Stimulated activated naive CD4-positive, alpha-beta T cell (primary cell): ENCODE data around the gene KNDC1.

Experiments
- DNase-seq, 6 experiments: peaks; one replicate each; lab custom pipeline; 2025; lab: John Stamatoyannopoulos, UW

Gene KNDC1

DNA sequence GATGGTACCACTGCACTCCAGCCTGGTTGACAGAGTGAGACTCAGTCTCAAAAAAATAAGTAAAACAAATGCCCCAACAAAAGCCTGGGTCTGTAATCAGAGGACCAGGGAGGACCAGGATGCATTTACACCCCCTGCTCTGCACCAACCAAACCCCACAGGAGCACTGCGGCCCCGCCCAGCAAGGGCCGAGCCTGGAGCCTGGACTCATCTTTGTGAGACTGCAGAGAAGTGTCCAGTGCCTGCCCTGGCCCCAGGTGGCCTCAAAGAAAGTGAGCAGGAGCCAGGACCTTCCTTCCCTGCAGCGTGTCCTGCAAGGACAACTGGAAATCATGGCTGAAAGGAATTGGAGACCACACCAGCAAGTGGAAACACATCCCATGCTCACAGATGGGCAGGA is 31.6 kb downstream of the KNDC1 start:
- DNase-seq = no peak

DNA sequence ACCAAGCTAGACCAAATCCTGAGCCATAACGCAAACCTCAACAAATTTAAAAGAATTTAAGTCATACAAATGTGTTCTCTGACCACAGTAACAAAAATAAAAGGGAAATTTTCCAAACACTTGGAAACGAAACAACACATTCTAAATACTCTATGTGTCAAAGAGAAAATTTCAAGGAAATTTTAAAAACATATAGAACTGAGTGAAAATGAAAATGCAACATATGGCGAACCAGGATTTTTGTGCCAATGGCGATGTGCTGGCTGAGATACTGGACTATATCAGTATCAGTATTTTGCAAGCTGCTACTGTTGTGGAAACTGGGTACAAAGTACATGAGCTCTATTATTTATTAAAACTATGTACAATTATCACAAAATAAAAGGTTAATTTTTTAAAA is 34.1 kb downstream of the KNDC1 start:
- no peak for DNase-seq

DNA sequence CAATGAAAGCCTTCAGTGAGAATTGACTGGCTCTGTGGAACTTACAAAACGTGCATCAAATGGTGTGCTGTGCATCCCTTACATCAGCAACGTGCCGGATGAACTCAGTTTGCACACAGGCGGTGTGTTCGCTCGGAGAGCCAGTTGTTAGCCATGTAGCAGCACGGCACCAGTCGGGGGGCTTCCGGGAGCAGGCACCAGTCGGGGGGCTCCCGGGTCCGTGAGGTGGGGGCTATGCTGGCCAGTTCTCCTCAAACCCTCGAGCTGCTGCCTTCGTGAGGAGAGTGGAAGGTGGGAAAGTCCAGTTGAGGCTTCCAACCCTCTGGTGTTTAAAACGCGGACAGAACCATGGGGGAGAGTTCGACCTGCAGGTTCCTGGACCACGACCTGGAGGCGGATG is 35.1 kb downstream of the KNDC1 start:
- DNase-seq = no peak

DNA sequence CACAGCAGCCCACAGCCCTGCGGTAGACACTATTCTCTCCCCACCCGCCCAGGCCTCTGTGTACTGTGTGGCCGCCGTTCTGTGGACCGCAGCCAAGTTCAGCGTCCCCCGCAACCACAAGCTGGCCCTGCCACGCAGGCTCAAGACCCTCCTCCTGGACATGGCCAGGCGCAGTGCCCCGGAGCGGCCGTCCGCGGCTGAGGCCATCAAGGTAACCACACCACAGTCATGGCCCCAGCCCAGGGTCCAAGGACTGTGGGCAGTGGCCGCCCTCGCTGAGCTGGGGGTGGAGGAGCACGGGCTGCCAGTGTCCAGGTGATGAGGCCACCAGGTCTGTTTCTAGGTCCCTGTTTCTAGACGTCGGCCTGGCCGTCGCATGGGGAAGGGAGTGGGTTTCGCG is 35.6 kb downstream of the KNDC1 start:
- no peak for DNase-seq

DNA sequence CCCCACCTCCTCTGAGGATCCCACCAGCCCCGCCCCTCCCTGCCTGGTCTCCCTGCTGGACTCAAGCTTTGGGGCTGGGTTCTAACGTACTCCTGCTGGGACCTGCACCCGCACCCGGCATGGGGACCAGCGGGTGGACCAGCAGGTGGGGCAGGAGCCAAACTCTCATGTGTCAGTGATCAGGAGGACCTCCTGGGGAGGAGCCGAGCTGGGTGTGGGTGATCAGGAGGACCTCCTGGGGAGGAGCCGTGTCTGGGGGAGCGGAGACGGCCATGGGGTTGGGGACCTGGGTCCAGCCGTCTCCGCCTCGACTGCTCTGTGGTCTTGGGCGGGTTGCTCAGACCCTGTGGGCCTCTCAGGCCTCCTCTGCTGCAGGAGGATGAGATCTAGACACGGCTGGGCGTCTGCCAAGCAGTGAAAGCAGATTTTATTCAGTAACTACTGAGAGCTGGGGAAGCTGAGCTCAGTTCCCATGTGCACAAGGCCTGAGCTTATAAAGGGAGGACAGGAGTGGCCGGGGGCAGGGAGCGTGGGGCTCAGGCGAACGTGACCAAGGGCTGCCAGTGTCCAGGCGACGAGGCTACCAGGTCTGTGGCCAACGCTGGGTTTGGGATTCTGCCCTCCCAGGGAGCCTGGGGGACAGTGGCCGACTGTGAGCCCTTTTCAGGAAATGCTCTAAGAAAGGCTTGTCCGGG is 36.3 kb downstream of the KNDC1 start:
- DNase-seq = no peak

DNA sequence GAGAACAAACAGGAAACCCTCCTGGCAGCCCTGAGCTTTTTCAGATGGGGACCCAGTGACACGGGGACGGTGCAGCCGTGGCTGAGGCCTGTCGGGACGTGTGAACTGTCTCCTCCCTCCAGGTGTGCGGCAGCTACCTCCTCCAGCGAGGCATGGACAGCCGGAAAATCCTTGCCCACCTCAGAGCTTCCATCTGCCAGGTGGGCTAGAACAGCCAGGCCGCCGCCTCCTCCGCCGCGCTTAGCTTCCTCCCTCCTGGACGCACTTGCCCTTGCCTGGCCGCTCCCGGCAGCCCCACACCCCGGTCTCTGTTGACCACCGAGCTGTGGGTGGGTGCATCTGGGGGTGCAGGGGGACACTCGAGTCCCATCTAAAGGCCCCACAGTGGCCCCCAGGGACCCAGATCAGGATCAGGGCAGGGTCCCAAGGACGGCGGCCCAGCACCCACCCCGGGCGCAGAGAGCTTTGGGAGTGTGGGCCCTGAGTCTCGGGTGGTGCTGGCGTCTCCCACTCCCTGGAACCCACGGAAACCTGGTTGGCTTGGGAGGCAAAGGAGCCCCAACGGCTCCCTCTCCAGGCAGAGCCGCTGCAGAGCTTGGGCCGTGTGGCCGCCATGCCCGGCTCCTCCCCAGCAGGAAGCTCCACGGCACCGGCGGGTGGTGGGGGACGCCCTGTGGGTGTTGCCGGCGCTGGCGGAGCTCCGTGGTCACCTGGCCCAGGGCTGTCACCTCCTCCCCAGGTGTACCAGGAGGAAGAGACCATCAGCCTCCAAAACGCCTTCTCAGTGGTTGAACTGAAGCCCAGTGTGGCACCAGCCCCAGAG is 37.1 kb downstream of the KNDC1 start:
- no peak for DNase-seq

DNA sequence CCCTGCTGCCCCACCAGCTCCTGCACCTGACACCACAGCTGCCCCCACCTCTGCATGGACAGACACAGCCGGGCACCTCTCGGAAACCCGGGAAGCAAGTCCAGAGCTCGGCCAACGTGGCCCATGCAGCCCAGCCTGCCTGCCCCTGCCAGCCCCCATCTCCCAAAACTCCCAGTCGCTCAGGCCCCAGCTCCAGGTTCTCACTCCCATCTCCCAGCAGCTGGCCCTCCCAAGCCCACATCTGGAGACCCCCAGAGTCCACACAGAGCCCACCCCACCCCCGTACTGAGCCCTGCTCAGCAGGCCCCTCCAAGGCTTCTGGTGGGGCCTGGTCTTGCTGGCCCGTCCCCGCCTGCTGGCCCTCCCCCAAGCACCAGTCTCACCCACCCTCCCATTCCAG is 37.8 kb downstream of the KNDC1 start:
- DNase-seq = no peak

DNA sequence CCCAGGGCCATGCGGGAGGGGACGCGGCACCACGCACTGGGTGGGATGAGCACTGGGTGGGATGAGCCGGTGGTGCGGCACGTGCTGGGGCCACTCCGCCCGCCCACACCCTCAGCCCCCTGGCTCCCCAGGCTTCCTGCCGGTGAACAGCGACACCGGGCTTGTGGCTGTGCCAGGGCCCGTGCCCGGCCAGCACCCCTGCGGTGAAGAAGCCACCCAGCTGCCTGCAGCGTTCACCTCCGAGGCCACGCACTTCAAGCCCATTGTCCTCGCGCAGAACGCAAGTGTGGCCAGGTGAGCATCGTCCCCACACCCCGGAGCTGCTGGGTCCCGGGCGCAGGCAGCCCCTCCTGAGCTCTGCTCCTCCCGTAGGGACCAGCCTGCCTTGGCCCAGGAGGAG is 38.2 kb downstream of the KNDC1 start:
- no peak for DNase-seq

DNA sequence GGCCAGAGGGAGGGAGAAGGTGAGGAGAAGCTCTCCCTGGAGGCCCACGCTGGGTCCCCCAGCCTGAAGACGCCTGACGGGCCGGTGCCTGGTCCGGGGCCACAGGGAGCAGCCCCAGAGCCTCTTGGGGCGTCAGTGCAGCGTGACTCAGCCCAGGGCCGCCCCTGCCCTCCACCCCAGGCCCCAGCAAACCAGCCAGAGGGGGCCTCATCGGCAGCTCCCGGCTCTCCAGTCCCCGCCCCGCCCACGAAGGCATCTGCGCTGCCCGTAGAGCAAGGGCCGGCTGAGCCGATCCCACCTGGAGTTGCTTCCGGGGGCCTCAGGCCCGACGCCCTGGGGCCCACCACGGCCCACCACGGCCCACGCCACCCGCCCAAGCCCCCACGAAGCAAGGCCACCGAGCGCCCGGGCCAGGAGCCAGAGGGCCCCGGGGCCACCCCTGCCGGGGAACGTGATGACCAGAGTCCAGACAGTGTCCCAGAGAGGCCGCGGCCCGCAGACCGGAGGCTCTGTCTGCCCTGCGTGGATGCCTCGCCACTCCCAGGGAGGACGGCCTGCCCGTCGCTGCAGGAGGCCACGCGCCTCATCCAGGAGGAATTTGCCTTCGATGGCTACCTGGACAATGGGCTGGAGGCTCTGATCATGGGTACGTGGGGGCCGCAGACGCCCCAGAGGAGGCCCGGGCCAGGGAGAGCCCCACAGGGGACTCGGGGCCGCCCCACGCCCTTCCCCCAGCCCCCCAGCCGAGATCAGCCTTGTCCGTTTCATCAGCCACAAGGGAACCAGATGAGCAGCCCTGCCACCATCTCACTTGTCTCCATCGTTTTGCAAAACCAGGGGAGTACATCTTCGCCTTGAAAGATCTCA is 38.8 kb downstream of the KNDC1 start:
- no peak for DNase-seq

DNA sequence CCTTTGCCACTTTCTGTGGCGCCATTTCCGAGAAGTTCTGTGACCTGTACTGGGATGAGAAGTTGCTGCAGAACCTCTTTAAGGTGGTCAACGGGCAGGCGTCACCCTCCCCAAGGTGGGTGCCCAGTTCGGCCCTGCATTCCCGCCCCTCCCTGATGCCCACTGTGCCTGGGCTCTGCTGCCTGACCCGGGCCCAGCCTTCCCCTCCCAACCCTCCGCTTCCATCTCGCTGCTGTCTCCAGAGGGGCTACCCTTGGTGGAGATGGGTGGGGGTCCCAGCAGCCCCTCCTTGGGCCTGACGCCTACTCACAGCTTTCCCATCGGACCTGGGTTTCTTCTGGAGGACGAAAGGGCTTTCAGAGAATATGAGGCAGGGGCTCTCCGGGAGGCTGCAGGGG is 39.5 kb downstream of the KNDC1 start:
- no peak for DNase-seq

DNA sequence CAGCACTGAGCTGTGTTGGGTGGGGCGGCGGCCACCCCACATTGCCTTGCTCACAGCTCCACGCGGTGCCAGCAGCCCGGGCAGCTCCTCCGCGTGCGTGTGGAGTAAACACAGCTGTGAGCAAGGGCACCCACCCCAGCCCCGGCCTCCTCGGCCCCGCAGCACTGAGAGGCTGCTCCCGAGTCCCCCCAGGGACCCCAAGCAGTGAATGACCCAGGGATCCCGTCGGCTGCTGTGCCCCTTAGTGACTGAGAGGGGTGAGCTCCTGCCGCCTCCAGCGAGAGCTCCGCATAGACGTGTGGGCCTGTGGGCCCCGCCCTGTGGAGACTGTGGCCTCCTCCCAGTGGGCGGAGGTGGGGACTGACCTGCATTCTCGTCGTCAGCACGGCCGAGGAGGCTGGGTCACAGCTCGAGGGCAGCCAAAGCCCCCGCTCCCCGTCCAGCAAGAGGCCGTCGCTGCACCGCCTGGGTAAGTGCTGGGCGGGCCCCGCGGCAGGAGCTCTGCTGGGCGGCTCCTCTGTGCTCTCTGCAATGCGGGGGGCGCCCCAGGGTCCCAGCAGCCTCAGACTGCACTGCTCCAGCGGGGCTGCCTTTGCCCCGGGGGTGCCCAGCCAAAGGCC is 40.1 kb downstream of the KNDC1 start:
- DNase-seq = no peak

DNA sequence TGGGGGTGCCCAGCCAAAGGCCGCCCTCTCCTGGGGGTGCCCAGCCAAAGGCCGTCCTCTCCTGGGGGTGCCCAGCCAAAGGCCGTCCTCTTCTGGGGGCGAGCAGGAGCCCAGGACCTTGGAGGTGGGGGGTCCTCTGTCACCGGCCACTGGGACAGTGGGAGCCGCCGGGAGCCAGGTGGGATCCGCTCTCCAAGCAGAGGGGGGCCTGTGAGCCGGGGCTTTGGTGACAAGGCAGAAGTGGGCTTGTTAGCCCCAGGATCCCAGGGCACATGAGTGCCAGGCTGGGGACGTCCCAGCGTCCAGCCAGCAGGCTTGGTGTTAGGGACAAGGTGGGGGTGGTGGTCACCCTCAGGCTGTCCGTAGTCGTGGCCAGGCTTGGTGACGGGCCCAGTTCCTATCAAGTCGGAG is 40.6 kb downstream of the KNDC1 start:
- DNase-seq = no peak

DNA sequence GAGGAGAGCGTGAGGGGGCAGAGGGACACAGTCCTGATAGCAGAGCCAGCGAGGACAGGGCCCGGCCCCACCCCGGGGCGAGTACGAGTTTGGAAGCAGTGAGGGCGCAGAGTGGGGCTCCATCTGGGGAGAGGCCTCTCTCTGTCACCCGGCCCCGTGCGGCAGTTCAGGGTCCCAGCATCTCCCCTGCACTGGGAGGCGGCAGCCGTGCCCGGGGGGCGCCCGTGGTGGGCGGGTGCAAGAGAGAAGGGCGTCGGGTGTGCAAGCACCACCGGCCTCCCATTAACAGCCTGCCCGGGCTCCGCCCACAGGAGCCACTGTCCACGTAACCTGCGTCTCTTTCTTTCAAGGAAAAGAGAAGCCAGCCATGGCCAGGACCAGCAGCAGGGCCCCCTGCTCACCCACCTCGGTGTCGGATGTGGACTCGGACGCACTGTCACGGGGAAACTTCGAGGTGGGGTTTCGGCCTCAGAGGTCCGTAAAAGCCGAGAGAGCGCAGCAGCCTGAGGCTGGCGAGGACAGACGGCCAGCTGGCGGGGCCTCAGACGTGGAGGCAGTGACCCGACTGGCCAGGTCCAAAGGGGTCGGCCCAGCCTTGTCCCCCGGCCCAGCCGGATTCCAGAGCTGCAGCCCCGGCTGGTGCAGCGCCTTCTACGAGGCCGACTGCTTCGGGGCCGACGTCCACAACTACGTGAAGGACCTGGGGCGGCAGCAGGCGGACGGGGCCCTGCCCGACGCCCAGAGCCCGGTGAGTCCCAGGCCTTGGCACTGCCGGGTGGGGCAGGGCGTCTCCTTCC is 41.3 kb downstream of the KNDC1 start:
- DNase-seq = no peak

DNA sequence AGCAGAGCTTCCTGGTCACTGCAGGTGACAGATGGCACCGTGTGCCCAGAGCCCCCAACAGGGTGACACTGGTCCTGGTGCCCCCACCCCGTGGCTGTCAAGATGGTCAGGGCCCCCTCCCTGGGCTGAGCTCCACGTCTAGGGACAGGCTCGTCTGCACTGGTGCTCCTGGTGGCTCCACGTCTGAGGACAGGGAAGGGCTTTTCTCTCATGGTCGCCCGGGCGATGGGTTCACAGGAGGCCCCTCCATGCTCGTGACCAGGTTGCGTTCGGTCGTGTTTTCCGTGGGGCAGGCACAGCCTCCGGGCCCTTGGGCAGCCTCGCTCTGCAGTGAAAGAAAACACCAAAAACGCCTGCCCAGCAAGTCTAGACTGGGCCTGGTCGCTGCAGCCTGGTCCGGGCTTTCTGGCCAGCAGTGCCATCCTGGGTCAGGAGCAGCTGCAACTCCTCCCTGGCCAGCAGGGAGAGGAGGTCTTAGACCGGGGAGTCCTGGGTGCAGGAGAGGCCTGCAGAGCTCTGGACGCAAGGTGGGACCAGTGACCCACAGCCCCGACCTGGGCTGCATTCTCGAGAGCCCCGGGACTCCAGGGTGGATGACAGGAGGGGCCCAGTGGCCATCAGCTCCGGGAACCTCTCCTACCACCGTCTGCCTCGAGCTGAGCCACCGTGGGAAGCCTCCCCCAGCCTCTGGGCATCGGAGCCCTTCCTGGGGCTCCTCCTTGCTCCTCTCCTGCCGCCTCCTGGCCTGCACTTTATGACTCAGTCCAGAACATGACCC is 42.1 kb downstream of the KNDC1 start:
- DNase-seq = no peak

DNA sequence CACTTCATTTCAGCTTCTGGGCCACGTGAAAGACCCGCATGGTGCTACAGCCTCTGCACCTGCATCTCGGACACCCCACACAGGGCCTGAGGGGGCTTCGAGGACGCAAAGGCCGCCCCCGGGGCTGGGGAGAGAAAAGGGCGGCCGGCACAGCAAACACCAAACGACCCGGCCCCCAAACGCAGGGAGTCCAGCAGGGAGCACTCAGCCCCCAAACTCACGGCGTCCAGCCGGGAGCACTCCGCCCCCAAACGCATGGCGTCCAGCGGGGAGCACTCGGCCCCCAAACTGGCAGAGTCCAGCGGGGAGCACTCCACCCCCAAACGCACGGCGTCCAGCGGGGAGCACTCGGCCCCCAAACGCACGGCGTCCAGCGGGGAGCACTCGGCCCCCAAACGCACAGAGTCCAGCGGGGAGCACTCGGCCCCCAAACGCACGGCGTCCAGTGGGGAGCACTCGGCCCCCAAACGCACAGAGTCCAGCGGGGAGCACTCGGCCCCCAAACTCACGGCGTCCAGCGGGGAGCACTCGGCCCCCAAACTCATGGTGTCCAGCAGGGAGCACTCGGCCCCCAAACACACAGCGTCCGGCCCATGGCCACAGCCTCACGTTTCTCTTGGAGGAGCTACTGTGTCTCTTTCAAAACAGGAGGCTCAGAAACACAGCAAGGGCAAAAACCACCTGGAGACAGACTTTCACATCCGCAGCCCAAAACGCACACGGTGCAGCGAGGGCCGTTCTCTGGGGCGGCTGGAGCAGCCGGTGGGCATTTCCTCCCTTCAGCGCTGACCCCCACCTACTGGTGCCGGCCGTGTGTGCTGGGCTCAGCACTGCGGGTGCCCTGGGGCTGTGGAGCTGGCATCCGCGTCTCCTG is 43.0 kb downstream of the KNDC1 start:
- no peak for DNase-seq

DNA sequence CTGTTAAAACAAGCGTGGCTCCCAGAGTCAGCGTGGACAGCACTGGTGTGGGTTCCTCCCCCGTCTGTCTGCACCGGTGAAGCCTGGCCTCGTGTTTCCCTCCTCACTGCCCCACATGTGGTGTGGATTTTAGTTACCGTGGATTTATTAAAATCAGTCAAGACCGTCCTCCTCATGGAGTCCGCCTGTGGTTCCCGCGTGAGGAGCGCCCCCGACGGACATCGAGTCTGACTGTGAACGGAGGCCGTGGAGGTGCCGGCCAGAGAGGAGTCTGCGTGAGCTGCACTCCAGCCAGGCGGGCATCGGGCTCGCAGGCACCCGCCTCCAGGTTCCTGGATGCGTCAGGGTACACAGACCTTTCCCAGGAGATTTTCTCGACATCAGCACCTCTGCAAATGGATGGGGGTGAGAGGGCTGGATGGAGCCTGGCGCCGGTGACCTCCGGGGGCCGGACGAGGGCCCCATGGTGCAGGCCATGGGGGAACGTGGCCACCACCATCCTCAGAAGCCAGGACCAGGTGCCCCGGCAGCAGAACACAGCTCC is 43.7 kb downstream of the KNDC1 start:
- DNase-seq = no peak

DNA sequence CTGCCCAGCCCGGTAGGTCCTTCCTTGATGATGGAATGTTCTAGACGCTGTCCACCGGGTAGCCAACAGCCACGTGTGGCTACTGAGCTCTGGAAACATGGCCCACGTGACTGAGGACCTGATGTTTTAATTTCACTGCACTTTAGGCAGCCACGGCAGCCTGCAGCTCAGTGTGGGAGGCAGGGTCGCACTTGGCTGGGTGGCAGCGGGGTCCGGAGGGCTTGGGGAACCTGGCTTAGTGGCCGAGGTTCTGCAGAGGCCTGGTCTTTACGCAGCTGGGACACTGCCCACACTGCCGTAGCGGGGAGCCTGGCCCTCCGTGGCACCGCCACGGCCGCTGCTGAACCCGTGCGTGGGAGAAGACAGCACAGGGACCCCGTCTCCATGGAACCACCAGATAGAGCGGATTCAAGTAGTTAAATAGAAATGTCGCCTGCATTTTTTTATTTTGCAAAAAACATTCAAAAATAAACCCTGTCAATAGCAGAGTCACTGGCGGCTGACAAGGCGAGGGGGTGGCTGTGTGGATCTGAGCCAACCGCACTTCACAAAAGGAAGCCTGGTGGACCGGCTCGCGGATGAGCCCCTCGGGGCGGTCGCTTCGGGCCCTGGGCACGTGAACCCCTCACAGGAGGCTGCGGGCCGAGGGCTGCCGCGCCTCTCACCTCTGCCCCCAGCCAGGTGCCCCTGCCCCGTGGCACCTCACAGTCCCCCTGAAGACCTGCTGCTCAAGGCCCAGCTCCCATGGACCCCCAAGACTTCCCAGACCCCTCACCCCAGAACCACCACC is 44.4 kb downstream of the KNDC1 start:
- DNase-seq = no peak

DNA sequence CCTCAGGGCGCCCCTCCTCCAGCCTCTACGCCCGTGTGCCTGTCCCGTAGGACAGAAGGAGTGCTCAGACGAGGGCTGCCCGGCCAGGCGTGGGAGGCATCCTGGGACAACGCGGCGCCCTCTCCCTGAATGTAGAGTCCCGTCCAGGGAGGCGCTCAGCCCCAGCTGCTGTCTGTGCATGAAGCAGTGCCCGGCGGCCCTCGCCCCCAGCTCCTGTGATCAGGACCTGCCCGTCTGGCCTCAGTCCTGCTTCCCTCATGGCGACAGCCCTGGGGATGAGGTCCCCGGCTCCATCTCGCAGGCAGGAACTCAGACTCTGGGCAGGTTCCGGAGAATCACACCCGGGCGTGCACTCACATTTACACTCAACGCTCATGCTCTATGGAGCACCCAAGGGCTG is 45.1 kb downstream of the KNDC1 start:
- no peak for DNase-seq
